ENCODE results near the gene NEB.

Gene NEB

DNA sequence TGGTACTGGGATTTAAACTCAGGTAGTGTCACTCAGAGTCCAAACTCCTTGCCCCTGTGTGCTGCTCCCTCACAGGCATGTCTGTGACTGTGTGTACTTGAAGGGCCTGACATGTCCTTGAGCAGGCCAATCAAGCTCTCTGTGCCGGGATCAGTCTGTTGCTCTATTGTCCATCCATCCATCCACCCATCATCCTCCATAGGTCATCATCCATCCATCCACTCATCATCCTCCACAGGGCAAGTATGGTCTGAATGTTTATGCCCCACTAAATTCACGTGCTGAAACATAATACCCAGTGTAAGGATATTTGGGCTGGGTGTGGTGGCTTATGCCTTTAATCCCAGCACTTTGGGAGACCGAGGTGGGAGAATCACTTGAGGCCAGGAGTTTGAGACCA, 24.5 kb upstream of the NEB start:
- no peaks in the 10 kb centered on the region for H3K9me2 ChIP-seq (replicated peaks; ENCODE audit: control insufficient read depth, low read length)
- H3K79me2 ChIP-seq (ENCODE audit: control insufficient read depth, low read length) = no peaks in the 10 kb centered on the region
- TF ChIP-seq, protein P1, sequence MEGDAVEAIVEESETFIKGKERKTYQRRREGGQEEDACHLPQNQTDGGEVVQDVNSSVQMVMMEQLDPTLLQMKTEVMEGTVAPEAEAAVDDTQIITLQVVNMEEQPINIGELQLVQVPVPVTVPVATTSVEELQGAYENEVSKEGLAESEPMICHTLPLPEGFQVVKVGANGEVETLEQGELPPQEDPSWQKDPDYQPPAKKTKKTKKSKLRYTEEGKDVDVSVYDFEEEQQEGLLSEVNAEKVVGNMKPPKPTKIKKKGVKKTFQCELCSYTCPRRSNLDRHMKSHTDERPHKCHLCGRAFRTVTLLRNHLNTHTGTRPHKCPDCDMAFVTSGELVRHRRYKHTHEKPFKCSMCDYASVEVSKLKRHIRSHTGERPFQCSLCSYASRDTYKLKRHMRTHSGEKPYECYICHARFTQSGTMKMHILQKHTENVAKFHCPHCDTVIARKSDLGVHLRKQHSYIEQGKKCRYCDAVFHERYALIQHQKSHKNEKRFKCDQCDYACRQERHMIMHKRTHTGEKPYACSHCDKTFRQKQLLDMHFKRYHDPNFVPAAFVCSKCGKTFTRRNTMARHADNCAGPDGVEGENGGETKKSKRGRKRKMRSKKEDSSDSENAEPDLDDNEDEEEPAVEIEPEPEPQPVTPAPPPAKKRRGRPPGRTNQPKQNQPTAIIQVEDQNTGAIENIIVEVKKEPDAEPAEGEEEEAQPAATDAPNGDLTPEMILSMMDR (IDR thresholded peaks at IDR 0.05; ENCODE audit: low read depth, low read length, poor library complexity, severe bottlenecking) = no peak
- no peak for TF ChIP-seq EZH2phosphoT487 (IDR thresholded peaks at IDR 0.05; ENCODE audit: borderline replicate concordance, low read length)
- no peak overlapping the region for H3K4me3 ChIP-seq (ENCODE audit: low read length)
- H3K4me1 ChIP-seq (ENCODE audit: control insufficient read depth, low read length) = no peaks in the 10 kb centered on the region
- H3F3A ChIP-seq (ENCODE audit: control insufficient read depth, insufficient read depth) = no peaks in the 10 kb centered on the region
- no peaks in the 10 kb centered on the region for H3K36me3 ChIP-seq (ENCODE audit: control insufficient read depth, low read length)
- no peak overlapping the region for H3K27ac ChIP-seq (ENCODE audit: low read depth, low read length)
- H4K20me1 ChIP-seq (ENCODE audit: control insufficient read depth, insufficient read depth, low read depth, low read length) = no peaks in the 10 kb centered on the region
- no peaks in the 10 kb centered on the region for H3K27me3 ChIP-seq (ENCODE audit: control insufficient read depth, low read length)
- H3K9me3 ChIP-seq (ENCODE audit: control insufficient read depth, insufficient read depth, low read length) = no peaks in the 10 kb centered on the region
- no peak overlapping the region for H3K4me2 ChIP-seq (ENCODE audit: low read length)

DNA sequence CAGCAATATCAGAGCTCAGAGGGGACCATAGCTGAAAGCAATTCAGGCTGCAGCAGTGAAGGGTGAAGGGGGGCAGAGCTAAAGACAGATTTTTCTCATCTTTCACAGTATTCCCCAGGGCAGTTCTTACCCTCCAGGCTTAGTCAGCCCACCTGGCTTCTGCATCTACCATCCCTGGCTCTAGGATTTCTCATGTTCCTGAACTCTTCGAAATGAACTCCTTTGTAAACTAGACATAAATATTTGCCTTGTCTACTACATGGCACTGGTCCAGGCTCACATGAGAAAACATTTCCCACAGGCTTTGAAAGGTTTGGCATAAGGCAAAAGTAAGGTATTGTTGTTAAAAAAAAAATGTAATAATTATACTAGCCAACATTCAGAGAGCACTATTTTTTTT, 23.6 kb upstream of the NEB start:
- Histone ChIP-seq H3K27ac (ENCODE audit: low read depth, low read length) (no peak overlapping the region), H3K27me3 (ENCODE audit: control insufficient read depth, low read length) (peaks cover 3% of the 10 kb centered on the region; the same call in 1 of the 2 replicates), H4K20me1 (ENCODE audit: control insufficient read depth, insufficient read depth, low read depth, low read length) (no peaks in the 10 kb centered on the region), H3K9me3 (ENCODE audit: control insufficient read depth, insufficient read depth, low read length) (no peaks in the 10 kb centered on the region), H3K4me3 (ENCODE audit: low read length) (no peak overlapping the region), H3K4me1 (ENCODE audit: control insufficient read depth, low read length) (no peaks in the 10 kb centered on the region), H3K79me2 (ENCODE audit: control insufficient read depth, low read length) (no peaks in the 10 kb centered on the region), H3K36me3 (ENCODE audit: control insufficient read depth, low read length) (no peaks in the 10 kb centered on the region), H3F3A (ENCODE audit: control insufficient read depth, insufficient read depth) (no peaks in the 10 kb centered on the region), H3K9me2 (replicated peaks; ENCODE audit: control insufficient read depth, low read length) (no peaks in the 10 kb centered on the region), H3K4me2 (ENCODE audit: low read length) (no peak overlapping the region)
- TF ChIP-seq, protein P1 (IDR thresholded peaks at IDR 0.05; ENCODE audit: low read depth, low read length, poor library complexity, severe bottlenecking) = no peak
- no peak for TF ChIP-seq EZH2phosphoT487 (IDR thresholded peaks at IDR 0.05; ENCODE audit: borderline replicate concordance, low read length)

DNA sequence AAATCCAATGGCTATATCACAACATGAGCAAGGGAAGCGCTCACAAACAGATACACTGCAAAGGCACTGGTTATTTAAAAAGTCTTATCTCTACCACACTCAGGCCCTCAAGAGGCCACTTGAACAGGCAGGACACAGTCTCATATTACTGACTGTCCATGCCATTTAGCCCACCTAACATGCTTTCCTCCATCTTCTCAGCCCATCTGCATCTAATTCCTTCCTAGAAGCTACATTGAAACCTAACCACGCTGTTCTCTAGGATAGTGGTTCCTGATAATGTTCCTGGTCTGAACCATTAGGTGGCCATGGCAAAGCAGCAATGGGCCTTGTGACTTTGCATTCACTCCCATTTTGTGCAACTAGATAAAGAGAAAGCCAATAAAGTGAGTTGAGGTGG, 22.5 kb upstream of the NEB start:
- H3K4me3 ChIP-seq (ENCODE audit: low read length) = no peak overlapping the region
- H3K36me3 ChIP-seq (ENCODE audit: control insufficient read depth, low read length) = no peaks in the 10 kb centered on the region
- no peak overlapping the region for H3K27ac ChIP-seq (ENCODE audit: low read depth, low read length)
- H4K20me1 ChIP-seq (ENCODE audit: control insufficient read depth, insufficient read depth, low read depth, low read length) = no peaks in the 10 kb centered on the region
- TF ChIP-seq, protein P1 (IDR thresholded peaks at IDR 0.05; ENCODE audit: low read depth, low read length, poor library complexity, severe bottlenecking) = no peak
- no peak for TF ChIP-seq EZH2phosphoT487 (IDR thresholded peaks at IDR 0.05; ENCODE audit: borderline replicate concordance, low read length)
- peaks cover 3% of the 10 kb centered on the region; the same call in 1 of the 2 replicates for H3K27me3 ChIP-seq (ENCODE audit: control insufficient read depth, low read length)
- H3K9me3 ChIP-seq (ENCODE audit: control insufficient read depth, insufficient read depth, low read length) = no peaks in the 10 kb centered on the region
- H3K4me2 ChIP-seq (ENCODE audit: low read length) = no peak overlapping the region
- H3F3A ChIP-seq (ENCODE audit: control insufficient read depth, insufficient read depth) = no peaks in the 10 kb centered on the region
- no peaks in the 10 kb centered on the region for H3K79me2 ChIP-seq (ENCODE audit: control insufficient read depth, low read length)
- H3K9me2 ChIP-seq (replicated peaks; ENCODE audit: control insufficient read depth, low read length) = no peaks in the 10 kb centered on the region
- no peaks in the 10 kb centered on the region for H3K4me1 ChIP-seq (ENCODE audit: control insufficient read depth, low read length)
